Activated T-cell treated with anti-CD3 and anti-CD28 coated beads for 48 hours (primary cell): ENCODE measurements around the gene ALOX5AP.

Experiments used
- DNase-seq: peaks from one replicate; pipeline ENCODE4 v3.0.0-alpha.2; 2020; ENCODE audit warnings: low read depth

ALOX5AP gene

GRCh38 chr13:30735025-30735871 is at the start of gene ALOX5AP:
TSS of gene ALOX5AP (plus strand) at chr13:30735543. CDS start at chr13:30735606, 63 bp downstream.
- DNase-seq = no peak

GRCh38 chr13:30685987-30686386 is 49.4 kb upstream of the ALOX5AP start:
- DNase-seq = no peak

- no peak for DNase-seq
Observed at GRCh38 chr13:30687601-30688000, 47.7 kb upstream of the ALOX5AP start.

GRCh38 chr13:30689752-30690151 is 45.6 kb upstream of the ALOX5AP start:
- DNase-seq = no peak

- no peak for DNase-seq
Observed at GRCh38 chr13:30690282-30691188, 44.8 kb upstream of the ALOX5AP start.

- no peak for DNase-seq
Observed at GRCh38 chr13:30692113-30692512, 43.2 kb upstream of the ALOX5AP start.

GRCh38 chr13:30696278-30697176 is 38.8 kb upstream of the ALOX5AP start:
- DNase-seq = no peak

- no peak for DNase-seq
Observed at GRCh38 chr13:30697177-30697953, 38.0 kb upstream of the ALOX5AP start.

GRCh38 chr13:30697996-30698401 is 37.3 kb upstream of the ALOX5AP start:
- no peak for DNase-seq

- DNase-seq = no peak
Observed at GRCh38 chr13:30698488-30699005, 36.8 kb upstream of the ALOX5AP start.

- no peak for DNase-seq
Observed at GRCh38 chr13:30700364-30700763, 35.0 kb upstream of the ALOX5AP start.

- no peak for DNase-seq
Observed at GRCh38 chr13:30702006-30702405, 33.3 kb upstream of the ALOX5AP start.

GRCh38 chr13:30704596-30704995 is 30.7 kb upstream of the ALOX5AP start:
- DNase-seq = no peak

GRCh38 chr13:30705680-30706079 is 29.7 kb upstream of the ALOX5AP start:
- DNase-seq = no peak

GRCh38 chr13:30708541-30708940 is 26.8 kb upstream of the ALOX5AP start:
- no peak for DNase-seq

GRCh38 chr13:30710442-30710841 is 24.9 kb upstream of the ALOX5AP start:
- DNase-seq = no peak

- no peak for DNase-seq
Observed at GRCh38 chr13:30711375-30711774, 24.0 kb upstream of the ALOX5AP start.

GRCh38 chr13:30711837-30712236 is 23.5 kb upstream of the ALOX5AP start:
- DNase-seq = no peak

- no peak for DNase-seq
Observed at GRCh38 chr13:30712536-30713532, 22.5 kb upstream of the ALOX5AP start.
